Ascending aorta (tissue), 2 donors: Measurements from ENCODE around the gene KRT39. TPM values are rescaled to one million over a fixed set of nuclear protein-coding genes. Genes with fewer than 3 reads are reported as not detected.
"Not testable (repeated sequence)": the region's sequence is repeated elsewhere in the genome, so short reads cannot be mapped to it uniquely, and the experiment has no call there.

Source experiments
- DNase-seq, 2 donors: peaks; one replicate each; pipeline ENCODE4 v3.0.0-alpha.2; 2019; ENCODE audit warnings: low spot score in 2 of 2
- H3K27ac ChIP-seq, 2 donors: fragments of 200-600 bp; sonication (generic); one replicate each; pipeline ENCODE4 v1.5.1; 2016 to 2017; ENCODE audit warnings: mild to moderate bottlenecking in 1 of 2
- H3K27me3 ChIP-seq: fragments of 200-600 bp; sonication (generic); one replicate; pipeline ENCODE4 v1.5.1; 2017
- H3K36me3 ChIP-seq, 2 donors: fragments of 200-600 bp; sonication (generic); one replicate each; pipeline ENCODE4 v1.5.1; 2016
- H3K4me1 ChIP-seq, 2 donors: fragments of 200-600 bp; sonication (generic); one replicate each; pipeline ENCODE4 v1.5.1; 2016 to 2017; ENCODE audit warnings: mild to moderate bottlenecking in 1 of 2
- H3K4me3 ChIP-seq, 2 donors: fragments of 200-600 bp; sonication (generic); one replicate each; pipeline ENCODE4 v1.5.1; 2016 to 2017; ENCODE audit warnings: mild to moderate bottlenecking in 1 of 2
- H3K9me3 ChIP-seq, 2 donors: fragments of 200-600 bp; sonication (generic); one replicate each; pipeline ENCODE4 v1.5.1; 2016
- CTCF ChIP-seq, 3 experiments: fragments of 200-600 bp in 2 of 3; fragments of 450-650 bp in 1 of 3; sonication (generic) in 2 of 3; IDR thresholded peaks; one replicate each; pipeline ENCODE4 v1.5.1; 2016 to 2019; ENCODE audit warnings: antibody characterized with exemption in 3 of 3, mild to moderate bottlenecking in 1 of 3, moderate library complexity in 1 of 3
- intact Hi-C: fragments of 100-400 bp; cut with DNase I; formaldehyde crosslinking; loops from one replicate; pipeline ENCODE4 v1.15.1; 2023
- total RNA-seq: library from RNA; depleted of rRNA; stranded (reverse); fragments of >200 nt; gene quantifications from one replicate; pipeline ENCODE4 v1.1.0, GENCODE V29; 2016

KRT39 gene
- total RNA-seq, 1 donor from 2014 or later: not detected

GRCh38 chr17:41002814-41003213, 36.1 kb upstream of the KRT39 start:
- no peak overlapping the region for H3K27ac ChIP-seq
- no peaks in the 10 kb centered on the region for H3K9me3 ChIP-seq
- H3K4me1 ChIP-seq: no peaks in the 10 kb centered on the region
- TF ChIP-seq CTCF (IDR thresholded peaks at IDR 0.05): no peak
- H3K27me3 ChIP-seq: no peaks in the 10 kb centered on the region
- no peak for DNase-seq
- H3K36me3 ChIP-seq: no peaks in the 10 kb centered on the region
- intact Hi-C loops: no loop called here
- no peak overlapping the region for H3K4me3 ChIP-seq

GRCh38 chr17:41001795-41002194, 35.0 kb upstream of the KRT39 start:
- DNase-seq: no peak
- H3K36me3 ChIP-seq: no peaks in the 10 kb centered on the region
- H3K27ac ChIP-seq: no peak overlapping the region
- no peaks in the 10 kb centered on the region for H3K9me3 ChIP-seq
- no peak overlapping the region for H3K4me3 ChIP-seq
- H3K4me1 ChIP-seq: no peaks in the 10 kb centered on the region
- intact Hi-C loops: no loop called here
- no peaks in the 10 kb centered on the region for H3K27me3 ChIP-seq
- TF ChIP-seq CTCF (IDR thresholded peaks at IDR 0.05): no peak

- H3K27me3 ChIP-seq, H3K9me3 ChIP-seq, DNase-seq, H3K27ac ChIP-seq, H3K36me3 ChIP-seq, H3K4me1 ChIP-seq, H3K4me3 ChIP-seq, intact Hi-C loops: not testable (repeated sequence)
Observed at GRCh38 chr17:40999563-40999962, 32.8 kb upstream of the KRT39 start, which contains the start of gene KRTAP3-2. TSS of gene KRTAP3-2 (minus strand) at chr17:40999906. CDS start at chr17:40999853, 53 bp downstream.

GRCh38 chr17:40997361-40997760, 30.6 kb upstream of the KRT39 start:
- H3K4me3 ChIP-seq: no peak overlapping the region
- no peaks in the 10 kb centered on the region for H3K4me1 ChIP-seq
- intact Hi-C loops: no loop called here
- DNase-seq: no peak
- TF ChIP-seq CTCF (IDR thresholded peaks at IDR 0.05): no peak
- no peaks in the 10 kb centered on the region for H3K27me3 ChIP-seq
- no peaks in the 10 kb centered on the region for H3K36me3 ChIP-seq
- H3K27ac ChIP-seq: no peak overlapping the region
- H3K9me3 ChIP-seq: no peaks in the 10 kb centered on the region

- H3K9me3 ChIP-seq: no peaks in the 10 kb centered on the region
- H3K27me3 ChIP-seq: no peaks in the 10 kb centered on the region
- TF ChIP-seq CTCF (IDR thresholded peaks at IDR 0.05): no peak
- no peak overlapping the region for H3K4me3 ChIP-seq
- no peak for DNase-seq
- H3K4me1 ChIP-seq: no peaks in the 10 kb centered on the region
- no peaks in the 10 kb centered on the region for H3K36me3 ChIP-seq
- intact Hi-C loops: no loop called here
- no peak overlapping the region for H3K27ac ChIP-seq
Observed at GRCh38 chr17:40996829-40997228, 30.1 kb upstream of the KRT39 start.

- H3K9me3 ChIP-seq: no peaks in the 10 kb centered on the region
- no peak overlapping the region for H3K27ac ChIP-seq
- no peak for DNase-seq
- no peak for TF ChIP-seq CTCF (IDR thresholded peaks at IDR 0.05)
- no peak overlapping the region for H3K4me3 ChIP-seq
- no peaks in the 10 kb centered on the region for H3K27me3 ChIP-seq
- no peaks in the 10 kb centered on the region for H3K4me1 ChIP-seq
- intact Hi-C loops: no loop called here
- H3K36me3 ChIP-seq: no peaks in the 10 kb centered on the region
Observed at GRCh38 chr17:40995116-40995515, 28.4 kb upstream of the KRT39 start.
